Measurements from ENCODE around the gene SLC36A3. TPM values are rescaled to one million over a fixed set of nuclear protein-coding genes. Genes with fewer than 3 reads are reported as not detected.
"Not testable (repeated sequence)": the region's sequence is repeated elsewhere in the genome, so short reads cannot be mapped to it uniquely, and the experiment has no call there.

The SLC36A3 gene
- total and polyA plus RNA-seq, 5 experiments from 2014 or later: not detected

GRCh38 chr5:151320481-151320880 lies 16.9 kb upstream of the SLC36A3 start:
- peaks cover 0 to 11% (median 1%) of the 10 kb centered on the region in 4 donors for H3K4me1 Mint-ChIP-seq
- POLR2A ChIA-PET: interaction anchor here (0.8 kb wide), 1 partner anchor 80 kb away, joined by 3 read pairs; no protein-coding TSS in a partner anchor
- H3K36me3 Mint-ChIP-seq: no peaks in the 10 kb centered on the region
- ATAC-seq (no peak), DNase-seq (no peak)
- H3K4me3 Mint-ChIP-seq: no peak overlapping the region
- H3K27ac Mint-ChIP-seq: no peak overlapping the region
- peaks cover 0 to 10% (median 7%) of the 10 kb centered on the region in 5 donors for H3K27me3 Mint-ChIP-seq
- H3K9me3 Mint-ChIP-seq: no peaks in the 10 kb centered on the region

- Mint-ChIP-seq H3K4me3 (no peak overlapping the region), H3K27me3 (peaks cover 0 to 8% (median 1%) of the 10 kb centered on the region in 5 donors), H3K4me1 (peaks cover 0 to 11% (median 1%) of the 10 kb centered on the region in 4 donors), H3K27ac (no peak overlapping the region), H3K36me3 (no peaks in the 10 kb centered on the region), H3K9me3 (no peaks in the 10 kb centered on the region)
- ATAC-seq: no peak
- POLR2A ChIA-PET: no interaction called here
- no peak for DNase-seq
Measured at GRCh38 chr5:151318850-151319732, 15.5 kb upstream of the SLC36A3 start.

DNA sequence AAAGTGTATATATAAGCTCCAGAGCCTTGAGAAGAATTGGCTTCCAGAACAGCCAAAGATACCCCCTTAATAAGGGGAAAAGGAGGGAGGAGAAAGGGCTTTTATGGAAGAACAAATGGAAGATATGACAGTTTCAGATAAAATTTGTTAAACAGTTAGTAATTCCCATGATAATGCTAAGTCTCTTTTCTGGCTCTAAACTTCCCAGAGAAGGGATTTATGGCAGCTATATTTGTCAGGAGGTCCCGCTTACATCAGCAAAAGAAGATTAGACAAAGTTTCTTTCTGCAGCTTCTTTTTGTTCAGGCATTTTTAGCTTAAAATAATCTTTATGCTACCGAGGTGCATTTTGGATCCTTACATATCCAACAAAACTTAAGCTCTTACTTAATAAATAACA lies 14.3 kb upstream of the SLC36A3 start:
- Mint-ChIP-seq H3K27me3 (peaks cover 0 to 8% (median 6%) of the 10 kb centered on the region in 5 donors), H3K4me1 (peaks cover 0 to 11% (median 1%) of the 10 kb centered on the region in 4 donors), H3K9me3 (peaks cover 0 to under 1% (median 0%) of the 10 kb centered on the region in 9 donors), H3K36me3 (no peaks in the 10 kb centered on the region), H3K4me3 (no peak overlapping the region), H3K27ac (no peak overlapping the region)
- POLR2A ChIA-PET: interaction anchor here (0.7 kb wide), 1 partner anchor 412 kb away, joined by 3 read pairs; no protein-coding TSS in a partner anchor
- DNase-seq (no peak), ATAC-seq (no peak)

DNA sequence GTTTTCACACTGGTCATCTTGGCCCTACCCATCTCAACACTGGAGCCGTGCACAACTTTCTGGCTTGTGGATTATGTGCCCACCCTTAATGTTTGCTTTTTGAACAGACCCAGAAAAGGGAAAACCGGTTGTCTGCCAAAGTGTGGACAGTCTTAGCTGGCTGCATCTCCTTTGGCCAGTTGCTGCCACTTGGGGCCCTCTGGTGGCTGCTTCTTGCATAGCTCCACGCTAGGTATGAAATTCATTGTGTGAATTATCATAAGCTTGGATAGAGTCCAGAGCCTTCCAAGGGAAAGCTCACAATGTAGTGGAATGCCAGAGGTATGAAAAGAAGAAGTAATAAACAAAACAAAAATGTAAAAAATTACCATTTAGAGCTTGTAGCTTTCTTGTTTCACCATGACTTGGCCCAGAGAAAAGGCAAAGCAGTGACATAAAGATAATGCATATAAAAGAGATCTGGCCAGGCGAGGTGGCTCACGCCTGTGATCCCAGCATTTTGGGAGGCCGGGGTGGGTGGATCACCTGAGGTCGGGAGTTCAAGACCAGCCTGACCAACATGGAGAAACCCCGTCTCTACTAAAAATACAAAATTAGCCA lies 12.5 kb upstream of the SLC36A3 start:
- peak overlapping the region in 1 of 10 donors; percentile 41 for H3K27ac Mint-ChIP-seq

DNA sequence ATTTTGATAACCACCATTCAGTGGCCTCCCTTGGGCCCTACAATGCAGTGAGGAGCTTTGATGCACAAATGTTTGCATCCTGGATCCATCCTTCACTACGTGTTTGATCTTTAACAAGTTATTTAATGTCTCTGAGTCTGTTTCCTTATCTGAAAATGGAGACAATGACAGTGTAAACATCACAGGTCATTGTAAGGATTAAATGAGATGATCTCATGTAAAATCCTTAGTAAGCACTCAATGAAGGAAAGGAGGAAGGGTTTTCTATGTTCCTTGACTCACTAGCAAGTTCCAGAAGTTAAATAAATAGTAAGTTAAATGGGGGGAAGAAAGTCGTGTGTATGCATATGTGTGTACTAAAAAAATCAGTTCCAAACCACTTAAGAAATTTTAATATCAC lies 9.8 kb upstream of the SLC36A3 start:
- POLR2A ChIA-PET: no interaction called here
- H3K9me3 Mint-ChIP-seq: peaks cover 5 to 26% (median 16%) of the 10 kb centered on the region in 9 donors
- no peak overlapping the region for H3K4me3 Mint-ChIP-seq
- peaks cover 0 to 15% (median 8%) of the 10 kb centered on the region in 5 donors for H3K27me3 Mint-ChIP-seq
- ATAC-seq (no peak), DNase-seq (no peak)
- H3K36me3 Mint-ChIP-seq: peaks cover 0 to 14% (median 4%) of the 10 kb centered on the region in 3 donors
- no peak overlapping the region for H3K27ac Mint-ChIP-seq
- H3K4me1 Mint-ChIP-seq: peaks cover 0 to 5% (median 1%) of the 10 kb centered on the region in 4 donors

More for the DNA sequence above, 12.5 kb upstream of the SLC36A3 start:
- Mint-ChIP-seq H3K36me3 (peaks cover 0 to 5% (median 3%) of the 10 kb centered on the region in 3 donors), H3K9me3 (peaks cover 0 to 14% (median 8%) of the 10 kb centered on the region in 9 donors), H3K4me3 (no peak overlapping the region), H3K27me3 (peaks cover 0 to 10% (median 6%) of the 10 kb centered on the region in 5 donors), H3K4me1 (peaks cover 0 to 11% (median 1%) of the 10 kb centered on the region in 4 donors)
- ATAC-seq: peak in 1 of 2 donors; percentile 40
- peak in 6 of 10 donors; percentile 5 to 48 (median 22) for DNase-seq
- POLR2A ChIA-PET: no interaction called here

DNA sequence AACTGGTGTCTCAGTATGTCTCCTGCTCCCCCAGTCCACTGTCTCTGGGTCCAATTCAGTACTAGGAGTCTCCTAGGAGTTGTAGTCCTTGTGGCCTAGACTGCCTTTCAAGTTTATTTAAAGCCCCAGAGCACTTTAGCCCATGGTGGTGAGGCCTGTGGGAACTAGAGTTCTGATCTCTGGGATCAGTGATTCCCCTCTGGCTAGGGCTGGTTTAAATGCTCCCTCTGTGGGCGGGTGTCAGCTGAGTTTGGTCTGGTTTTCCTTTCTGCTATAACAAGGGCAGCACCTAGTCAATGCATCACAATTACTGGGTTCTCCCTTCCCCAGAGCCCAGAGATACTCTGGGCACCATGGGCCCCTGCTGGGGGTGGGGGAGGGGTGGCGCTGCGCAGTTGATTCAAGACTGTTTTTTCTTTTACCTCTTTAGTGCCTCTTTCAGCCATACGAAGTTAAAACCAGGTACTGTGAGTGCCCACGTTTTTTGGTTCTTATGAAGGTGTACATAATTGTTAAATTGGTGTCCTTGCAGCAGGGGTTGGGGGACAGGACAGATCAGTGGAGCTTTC lies 9.3 kb upstream of the SLC36A3 start:
- Mint-ChIP-seq H3K4me3 (no peak overlapping the region), H3K27me3 (peaks cover 0 to 15% (median 8%) of the 10 kb centered on the region in 5 donors), H3K4me1 (peaks cover 0 to 5% (median 1%) of the 10 kb centered on the region in 4 donors), H3K9me3 (peaks cover 5 to 26% (median 16%) of the 10 kb centered on the region in 9 donors), H3K36me3 (peaks cover 0 to 14% (median 4%) of the 10 kb centered on the region in 3 donors), H3K27ac (no peak overlapping the region)
- ATAC-seq (no peak), DNase-seq (no peak)
- POLR2A ChIA-PET: no interaction called here

DNA sequence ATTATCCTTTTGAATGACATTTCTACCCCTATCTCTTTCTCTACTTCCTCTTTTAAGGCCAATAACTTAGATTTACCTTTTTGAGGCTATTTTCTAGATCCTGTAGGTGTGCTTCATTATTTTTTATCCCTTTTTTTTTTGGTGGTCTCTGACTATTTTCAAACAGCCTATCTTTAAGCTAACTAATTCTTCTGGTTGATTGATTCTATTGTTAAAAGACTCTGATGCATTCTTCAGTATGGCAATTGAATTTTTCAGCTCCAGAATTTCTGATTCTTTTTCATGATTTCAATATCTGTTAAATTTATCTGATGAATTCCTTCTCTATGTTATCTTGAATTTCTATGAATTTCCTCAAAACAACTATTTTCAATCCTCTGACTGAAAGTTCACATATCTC lies 7.4 kb upstream of the SLC36A3 start:
- peaks cover 0 to 3% (median under 1%) of the 10 kb centered on the region in 4 donors for H3K4me1 Mint-ChIP-seq
- peaks cover 0 to 15% (median 4%) of the 10 kb centered on the region in 5 donors for H3K27me3 Mint-ChIP-seq
- no peak overlapping the region for H3K4me3 Mint-ChIP-seq
- H3K27ac Mint-ChIP-seq: no peak overlapping the region
- H3K9me3 Mint-ChIP-seq: peaks cover 5 to 26% (median 16%) of the 10 kb centered on the region in 9 donors
- peaks cover 0 to 14% (median 4%) of the 10 kb centered on the region in 3 donors for H3K36me3 Mint-ChIP-seq
- ATAC-seq: no peak
- POLR2A ChIA-PET: no interaction called here
- no peak for DNase-seq

DNA sequence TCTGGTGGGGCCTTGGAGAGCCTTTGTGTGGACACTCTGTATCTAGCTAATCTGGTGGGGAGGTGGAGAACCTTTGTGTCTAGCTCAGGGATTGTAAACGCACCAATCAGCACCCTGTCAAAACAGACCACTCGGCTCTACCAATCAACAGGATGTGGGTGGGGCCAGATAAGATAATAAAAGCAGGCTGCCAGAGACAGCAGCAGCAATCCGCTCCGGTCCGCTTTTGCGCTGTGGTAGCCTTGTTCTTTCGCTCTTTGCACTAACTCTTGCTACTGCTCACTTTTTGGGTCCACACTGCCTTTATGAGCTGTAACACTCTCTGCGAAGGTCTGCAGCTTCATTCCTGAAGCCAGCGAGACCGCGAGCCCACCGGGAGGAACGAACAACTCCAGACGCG lies 6.3 kb upstream of the SLC36A3 start:
- H3K36me3 Mint-ChIP-seq: peaks cover 0 to 14% (median 4%) of the 10 kb centered on the region in 3 donors
- H3K27ac Mint-ChIP-seq, POLR2A ChIA-PET, DNase-seq, H3K4me1 Mint-ChIP-seq, H3K4me3 Mint-ChIP-seq, ATAC-seq: not testable (repeated sequence)
- H3K27me3 Mint-ChIP-seq: peaks cover 0 to 15% (median 2%) of the 10 kb centered on the region in 5 donors
- peaks cover 5 to 26% (median 16%) of the 10 kb centered on the region in 9 donors for H3K9me3 Mint-ChIP-seq

- Mint-ChIP-seq H3K36me3 (peaks cover 0 to 14% (median 4%) of the 10 kb centered on the region in 3 donors), H3K27me3 (peaks cover 0 to 15% (median 2%) of the 10 kb centered on the region in 5 donors), H3K9me3 (peaks cover 5 to 26% (median 16%) of the 10 kb centered on the region in 9 donors)
- H3K4me1 Mint-ChIP-seq, DNase-seq, POLR2A ChIA-PET, H3K4me3 Mint-ChIP-seq, H3K27ac Mint-ChIP-seq, ATAC-seq: not testable (repeated sequence)
Measured at GRCh38 chr5:151309266-151309665, 5.7 kb upstream of the SLC36A3 start.

DNA sequence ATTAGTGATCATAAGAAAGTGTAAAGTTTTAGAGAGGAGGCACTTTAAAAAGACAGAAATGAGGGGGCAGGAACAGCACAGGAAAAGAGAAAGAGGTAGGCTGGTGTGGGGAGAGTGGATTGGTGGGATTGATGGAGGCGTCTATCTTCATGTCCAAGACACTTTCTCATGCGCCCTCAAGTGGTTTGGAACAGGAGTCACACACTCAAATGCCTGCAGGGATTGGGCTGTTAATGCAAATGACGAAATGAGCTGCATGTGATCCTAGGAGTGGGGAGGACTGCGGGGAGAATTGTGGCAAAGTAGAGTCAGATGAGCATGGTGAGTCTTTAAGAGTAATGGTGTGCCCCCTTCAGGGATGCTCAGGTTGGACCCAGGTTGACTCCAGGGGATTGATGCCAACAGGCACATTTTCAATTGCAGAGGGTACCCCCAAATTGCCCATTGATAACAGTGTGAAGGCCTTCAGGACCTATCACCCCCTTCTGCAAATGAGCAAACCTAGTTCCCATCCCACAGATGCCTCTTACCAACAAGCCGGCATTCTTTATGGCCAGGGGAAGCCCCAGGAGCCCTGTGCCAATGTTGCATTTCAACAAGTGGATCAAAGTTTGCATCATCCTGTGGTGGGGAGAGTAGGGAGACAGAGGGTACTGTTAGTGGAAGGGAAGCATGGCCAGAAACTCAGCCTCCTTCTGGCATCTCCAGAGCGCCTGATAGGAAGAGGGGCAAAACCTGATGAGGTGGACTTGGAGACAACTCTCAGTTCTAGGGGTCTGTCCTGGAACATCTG lies 5.3 kb downstream of the SLC36A3 start:
- no peaks in the 10 kb centered on the region for H3K36me3 Mint-ChIP-seq
- no peaks in the 10 kb centered on the region for H3K9me3 Mint-ChIP-seq
- DNase-seq (peak in 3 of 10 donors; percentile 7 to 32 (median 9)), ATAC-seq (peak in 1 of 2 donors; percentile 49)
- no peak overlapping the region for H3K27ac Mint-ChIP-seq
- no peak overlapping the region for H3K4me3 Mint-ChIP-seq
- POLR2A ChIA-PET: no interaction called here
- peaks cover 0 to 1% (median 0%) of the 10 kb centered on the region in 4 donors for H3K4me1 Mint-ChIP-seq
- peaks cover 7 to 32% (median 8%) of the 10 kb centered on the region in 5 donors for H3K27me3 Mint-ChIP-seq

DNA sequence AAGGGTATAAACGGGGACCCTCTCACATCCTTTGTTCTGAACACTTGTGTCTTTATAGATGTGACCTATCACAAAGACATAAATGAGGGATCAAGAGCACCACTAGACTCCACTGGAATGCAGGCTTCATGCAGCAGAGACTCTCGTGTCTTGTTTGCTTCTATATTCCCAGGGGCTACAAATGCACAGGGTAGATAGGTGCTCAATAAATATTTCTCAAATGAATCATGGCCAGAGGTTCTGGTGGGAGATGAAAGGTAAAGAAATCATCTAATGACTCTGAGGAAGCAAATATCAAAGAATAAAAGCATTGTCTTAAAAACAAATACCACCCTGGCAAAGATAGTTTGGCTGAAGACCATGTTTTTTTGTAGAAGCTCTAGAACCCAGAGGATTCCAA lies 6.6 kb downstream of the SLC36A3 start:
- peaks cover 5 to 27% (median 8%) of the 10 kb centered on the region in 5 donors for H3K27me3 Mint-ChIP-seq
- no peak for DNase-seq
- no peaks in the 10 kb centered on the region for H3K9me3 Mint-ChIP-seq
- POLR2A ChIA-PET: no interaction called here
- H3K27ac Mint-ChIP-seq: no peak overlapping the region
- ATAC-seq: no peak
- no peak overlapping the region for H3K4me3 Mint-ChIP-seq
- no peaks in the 10 kb centered on the region for H3K36me3 Mint-ChIP-seq
- peaks cover 0 to 1% (median 0%) of the 10 kb centered on the region in 4 donors for H3K4me1 Mint-ChIP-seq

DNA sequence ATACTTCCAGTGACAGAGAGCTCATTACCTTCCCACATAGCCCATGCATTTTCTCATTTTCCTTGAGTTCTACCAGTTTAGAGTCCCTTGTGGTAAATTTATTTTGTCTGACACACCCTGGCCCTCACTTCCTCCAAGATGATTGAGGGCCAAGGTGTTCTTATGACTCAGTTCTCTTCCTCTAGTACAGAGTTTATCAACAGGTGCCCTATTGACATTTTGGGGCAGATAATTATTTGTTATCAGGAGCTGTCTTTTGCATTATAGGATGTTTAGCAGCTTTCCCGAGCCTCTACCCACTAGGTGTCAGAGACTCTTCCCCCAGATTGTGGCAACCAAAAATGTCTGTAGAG lies 7.1 kb downstream of the SLC36A3 start:
- Mint-ChIP-seq H3K4me1 (peaks cover 0 to 1% (median 0%) of the 10 kb centered on the region in 4 donors), H3K27ac (no peak overlapping the region), H3K9me3 (no peaks in the 10 kb centered on the region), H3K27me3 (peaks cover 4 to 22% (median 8%) of the 10 kb centered on the region in 5 donors), H3K36me3 (no peaks in the 10 kb centered on the region), H3K4me3 (no peak overlapping the region)
- ATAC-seq: no peak
- POLR2A ChIA-PET: no interaction called here
- DNase-seq: no peak
